CD4-positive, alpha-beta T cell (primary cell): ENCODE measurements around the gene SLC24A4. TPM values are rescaled to one million over a fixed set of nuclear protein-coding genes. Genes with fewer than 3 reads are reported as not detected.

Experiments used
- ATAC-seq: fragments of 200-7000 bp; cut with Tn5 transposase; one replicate; pipeline ENCODE4 v1.10.0; 2022; ENCODE audit warnings: mild to moderate bottlenecking; ENCODE audit not compliant: poor library complexity
- CTCF ChIA-PET: fragments of 350-600 bp; sonication (Branson Sonifier 250); formaldehyde crosslinking; loops from one replicate; lab custom pipeline; 2021; ENCODE audit warnings: antibody characterized with exemption, inconsistent platforms; lab: Charles Lee
- POLR2A ChIA-PET: fragments of 350-600 bp; sonication (Branson Sonifier 250); formaldehyde crosslinking; loops from one replicate; lab custom pipeline; 2021; ENCODE audit warnings: antibody characterized with exemption, inconsistent platforms; lab: Charles Lee
- DNase-seq, 14 experiments: peaks; one replicate each; pipeline ENCODE4 v3.0.0-alpha.2; 2013 to 2020; ENCODE audit warnings: mixed read lengths in 2 of 14
- H3K27ac ChIP-seq, 2 donors: one replicate each; pipeline versions ENCODE4 v1.5.1 to v1.7.0; 2013; ENCODE audit warnings: low read length in 2 of 2, low read depth in 1 of 2, mild to moderate bottlenecking in 1 of 2
- H3K27me3 ChIP-seq, 2 experiments: 1 replicate in 1 of 2; 2 replicates in 1 of 2; pipeline versions ENCODE4 v1.6.1 to v1.7.0; 2013; ENCODE audit warnings: low read length in 2 of 2, control low read depth in 1 of 2, mild to moderate bottlenecking in 1 of 2, moderate library complexity in 1 of 2; ENCODE audit not compliant: insufficient read depth in 2 of 2, control insufficient read depth in 1 of 2
- H3K36me3 ChIP-seq: one replicate; pipeline ENCODE4 v1.6.1; 2013; ENCODE audit warnings: low read length, control low read depth; ENCODE audit not compliant: insufficient read depth
- H3K4me1 ChIP-seq: one replicate; pipeline ENCODE4 v1.6.1; 2013; ENCODE audit warnings: low read length, control low read depth; ENCODE audit not compliant: insufficient read depth
- H3K4me3 ChIP-seq: one replicate; pipeline ENCODE4 v1.5.1; 2013; ENCODE audit warnings: mild to moderate bottlenecking, low read length, moderate library complexity
- H3K9me3 ChIP-seq, 2 experiments: 1 replicate in 1 of 2; 2 replicates in 1 of 2; pipeline versions ENCODE4 v1.6.1 to v1.7.0; 2013; ENCODE audit warnings: low read length in 2 of 2, mild to moderate bottlenecking in 2 of 2, control low read depth in 1 of 2, moderate library complexity in 1 of 2; ENCODE audit not compliant: control insufficient read depth in 1 of 2, insufficient read depth in 1 of 2
- H3K27ac Mint-ChIP-seq: one replicate; pipeline ENCODE4 v1.8.0; 2020; ENCODE audit warnings: mixed read lengths
- H3K27me3 Mint-ChIP-seq: one replicate; pipeline ENCODE4 v1.8.0; 2021; ENCODE audit warnings: mixed read lengths
- H3K36me3 Mint-ChIP-seq: one replicate; pipeline ENCODE4 v1.8.0; 2021; ENCODE audit warnings: low read depth, mixed read lengths
- H3K4me1 Mint-ChIP-seq: one replicate; pipeline ENCODE4 v1.8.0; 2021; ENCODE audit warnings: low read depth, mixed read lengths
- H3K4me3 Mint-ChIP-seq: one replicate; pipeline ENCODE4 v1.8.0; 2020; ENCODE audit warnings: mild to moderate bottlenecking, mixed read lengths
- H3K9me3 Mint-ChIP-seq: one replicate; pipeline ENCODE4 v1.8.0; 2020; ENCODE audit warnings: mixed read lengths
- intact Hi-C, 2 experiments: fragments of 100-400 bp; cut with DNase I in 1 of 2; cut with micrococcal nuclease in 1 of 2; formaldehyde crosslinking; loops; one replicate each; pipeline versions ENCODE4 v1.15.1 to v1.9.0; 2023 to 2025; cut with DNase I, micrococcal nuclease
- total RNA-seq, 174 experiments: library from RNA in 2 of 174; stranded (reverse) in 2 of 174; gene quantifications; one replicate each; pipeline ENCODE4 v1.2.3 and lab custom pipeline; 2021 to 2026
- TF ChIP-seq, protein P1 (sequence below): fragments of 200-600 bp; IDR thresholded peaks from one replicate; pipeline ENCODE4 v1.8.0; 2022; ENCODE audit warnings: antibody characterized with exemption, mild to moderate bottlenecking

Gene SLC24A4
- total RNA-seq, 2 experiments from 2014 or later: 0.11 to 0.19 TPM

DNA sequence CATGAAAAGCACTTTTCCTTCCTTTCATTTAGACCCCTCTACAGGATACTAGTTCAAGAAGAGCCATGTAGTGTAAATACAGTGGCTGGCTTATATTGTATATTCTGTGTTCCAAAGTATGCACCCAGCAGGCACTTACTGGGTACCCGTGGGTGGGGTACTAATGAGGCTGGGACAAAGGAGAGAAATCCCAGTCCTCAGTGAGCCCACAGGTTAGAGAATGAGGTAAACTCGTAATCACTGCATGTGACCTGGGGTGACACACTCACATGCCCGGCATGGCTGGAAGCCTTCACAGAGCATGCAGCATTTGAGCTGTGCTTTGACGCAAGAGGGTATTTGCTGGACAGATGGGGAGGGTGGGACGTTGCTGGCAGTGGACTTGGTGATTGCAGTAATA is 17.1 kb downstream of the SLC24A4 start:
- Mint-ChIP-seq H3K27me3 (peaks cover 9% of the 10 kb centered on the region), H3K4me3 (no peak overlapping the region), H3K36me3 (no peaks in the 10 kb centered on the region), H3K27ac (no peak overlapping the region), H3K9me3 (no peaks in the 10 kb centered on the region), H3K4me1 (peaks cover 4% of the 10 kb centered on the region)
- no peak overlapping the region for H3K27ac ChIP-seq
- ATAC-seq: no peak
- H3K9me3 ChIP-seq: no peaks in the 10 kb centered on the region
- H3K4me3 ChIP-seq: no peak overlapping the region
- no peaks in the 10 kb centered on the region for H3K36me3 ChIP-seq
- H3K4me1 ChIP-seq: no peaks in the 10 kb centered on the region
- no peak for DNase-seq
- TF ChIP-seq, protein P1, sequence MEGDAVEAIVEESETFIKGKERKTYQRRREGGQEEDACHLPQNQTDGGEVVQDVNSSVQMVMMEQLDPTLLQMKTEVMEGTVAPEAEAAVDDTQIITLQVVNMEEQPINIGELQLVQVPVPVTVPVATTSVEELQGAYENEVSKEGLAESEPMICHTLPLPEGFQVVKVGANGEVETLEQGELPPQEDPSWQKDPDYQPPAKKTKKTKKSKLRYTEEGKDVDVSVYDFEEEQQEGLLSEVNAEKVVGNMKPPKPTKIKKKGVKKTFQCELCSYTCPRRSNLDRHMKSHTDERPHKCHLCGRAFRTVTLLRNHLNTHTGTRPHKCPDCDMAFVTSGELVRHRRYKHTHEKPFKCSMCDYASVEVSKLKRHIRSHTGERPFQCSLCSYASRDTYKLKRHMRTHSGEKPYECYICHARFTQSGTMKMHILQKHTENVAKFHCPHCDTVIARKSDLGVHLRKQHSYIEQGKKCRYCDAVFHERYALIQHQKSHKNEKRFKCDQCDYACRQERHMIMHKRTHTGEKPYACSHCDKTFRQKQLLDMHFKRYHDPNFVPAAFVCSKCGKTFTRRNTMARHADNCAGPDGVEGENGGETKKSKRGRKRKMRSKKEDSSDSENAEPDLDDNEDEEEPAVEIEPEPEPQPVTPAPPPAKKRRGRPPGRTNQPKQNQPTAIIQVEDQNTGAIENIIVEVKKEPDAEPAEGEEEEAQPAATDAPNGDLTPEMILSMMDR: no peak
- POLR2A ChIA-PET: no interaction called here
- CTCF ChIA-PET: no interaction called here
- no peaks in the 10 kb centered on the region for H3K27me3 ChIP-seq
- intact Hi-C loops: no loop called here

DNA sequence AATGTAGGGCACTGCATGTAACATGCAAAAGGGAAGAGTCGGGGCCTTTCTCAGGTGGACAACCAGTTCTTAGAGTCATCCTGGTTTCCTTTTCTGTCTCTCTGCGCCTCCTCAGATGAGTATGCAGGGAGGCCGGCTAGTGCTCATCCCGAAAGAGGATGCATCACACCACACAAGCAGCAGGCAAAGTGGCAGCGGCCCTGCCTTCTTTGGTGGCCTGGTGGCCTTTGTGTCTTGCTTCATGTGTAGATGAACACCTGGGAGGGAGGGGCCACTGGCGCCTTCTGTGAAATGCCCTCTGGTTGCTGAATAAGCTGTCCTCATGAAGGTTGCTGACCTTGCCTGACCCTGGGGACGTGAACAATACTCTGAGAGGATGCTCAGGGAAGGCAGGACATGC is 18.0 kb downstream of the SLC24A4 start:
- Mint-ChIP-seq H3K4me1 (peaks cover 4% of the 10 kb centered on the region), H3K36me3 (no peaks in the 10 kb centered on the region), H3K4me3 (no peak overlapping the region), H3K27ac (no peak overlapping the region), H3K9me3 (no peaks in the 10 kb centered on the region), H3K27me3 (peaks cover 9% of the 10 kb centered on the region)
- Histone ChIP-seq H3K27me3 (no peaks in the 10 kb centered on the region), H3K36me3 (no peaks in the 10 kb centered on the region), H3K9me3 (no peaks in the 10 kb centered on the region), H3K4me1 (no peaks in the 10 kb centered on the region), H3K27ac (no peak overlapping the region), H3K4me3 (no peak overlapping the region)
- ATAC-seq (no peak), DNase-seq (no peak)
- ChIA-PET POLR2A (interaction anchor here (0.6 kb wide), 1 partner anchor 13 kb away, joined by 3 read pairs; no protein-coding TSS in a partner anchor), CTCF (no interaction called here)
- intact Hi-C loops: no loop called here
- TF ChIP-seq, protein P1: no peak

DNA sequence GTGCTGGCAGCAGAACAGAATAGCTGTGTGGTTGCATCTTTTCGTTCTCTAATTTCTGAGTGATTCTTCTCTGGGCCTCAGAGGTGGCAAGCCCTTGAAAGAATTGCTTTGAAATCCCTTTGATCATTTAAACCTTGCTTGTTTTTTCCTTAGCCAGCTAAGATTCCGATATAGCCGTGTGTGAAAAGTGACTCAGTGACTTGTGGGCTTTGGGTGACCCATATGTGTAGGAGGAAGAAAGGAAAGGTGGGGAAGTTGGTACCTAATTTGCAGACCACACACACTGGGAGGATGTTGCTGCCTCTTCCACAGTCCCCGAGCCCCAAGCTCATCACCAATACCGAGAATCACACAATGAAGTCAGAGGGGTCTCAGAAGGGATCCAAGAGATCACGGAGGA is 18.8 kb downstream of the SLC24A4 start:
- Mint-ChIP-seq H3K36me3 (no peaks in the 10 kb centered on the region), H3K4me3 (no peak overlapping the region), H3K27me3 (peaks cover 9% of the 10 kb centered on the region), H3K9me3 (no peaks in the 10 kb centered on the region), H3K4me1 (peaks cover 4% of the 10 kb centered on the region), H3K27ac (no peak overlapping the region)
- CTCF ChIA-PET: no interaction called here
- intact Hi-C loops: no loop called here
- H3K9me3 ChIP-seq: no peaks in the 10 kb centered on the region
- TF ChIP-seq, protein P1: no peak
- H3K27ac ChIP-seq: no peak overlapping the region
- ATAC-seq (no peak), DNase-seq (no peak)
- H3K4me3 ChIP-seq: no peak overlapping the region
- no peaks in the 10 kb centered on the region for H3K36me3 ChIP-seq
- POLR2A ChIA-PET: no interaction called here
- no peaks in the 10 kb centered on the region for H3K4me1 ChIP-seq
- no peaks in the 10 kb centered on the region for H3K27me3 ChIP-seq
